IMR-90 (cell line): Measurements from ENCODE around the gene C22orf39. TPM values are rescaled to one million over a fixed set of nuclear protein-coding genes. Genes with fewer than 3 reads are reported as not detected.

ENCODE experiments used
- ATAC-seq: fragments of 200-7000 bp; cut with Tn5 transposase; 2 replicates; pipeline ENCODE4 v1.9.1; 2020; ENCODE audit warnings: low read depth, mild to moderate bottlenecking, moderate library complexity
- BruUV-seq: library from RNA; stranded (reverse); fragments of 400-500 nt; replicated peaks from 2 replicates; lab custom pipeline; 2021; lab: Mats Ljungman, UMichigan
- CTCF ChIA-PET: fragments of 300-600 bp; formaldehyde crosslinking; extraction: SDS; loops from one replicate; lab custom pipeline; 2021; ENCODE audit warnings: antibody characterized with exemption; lab: Yijun Ruan, JAX
- POLR2A ChIA-PET: fragments of 300-600 bp; sonication (Branson Sonifier 250); formaldehyde crosslinking; loops from one replicate; lab custom pipeline; 2022; ENCODE audit warnings: antibody characterized with exemption; ENCODE audit not compliant: unreplicated experiment; lab: Charles Lee
- DNase-seq: peaks from one replicate; pipeline ENCODE4 v3.0.0; 2013
- H2AFZ ChIP-seq: replicated peaks from 2 replicates; pipeline ENCODE3; 2013; ENCODE audit warnings: low read length, mild to moderate bottlenecking; ENCODE audit not compliant: poor library complexity
- H2AK5ac ChIP-seq: 2 replicates; pipeline ENCODE4 v1.6.1; 2013; ENCODE audit warnings: low read depth, low read length, inconsistent platforms
- H2AK9ac ChIP-seq: replicated peaks from 2 replicates; pipeline ENCODE3; 2013; ENCODE audit warnings: mild to moderate bottlenecking, low read depth, low read length, moderate library complexity; ENCODE audit not compliant: poor library complexity
- H2BK120ac ChIP-seq: 2 replicates; pipeline ENCODE4 v1.6.1; 2013; ENCODE audit warnings: low read depth, low read length, inconsistent platforms
- H2BK15ac ChIP-seq: 3 replicates; pipeline ENCODE4 v1.6.1; 2013; ENCODE audit warnings: low read depth, low read length, inconsistent platforms
- H2BK20ac ChIP-seq: 2 replicates; pipeline ENCODE4 v1.6.1; 2013; ENCODE audit warnings: low read depth, mild to moderate bottlenecking, inconsistent platforms, low read length, moderate library complexity
- H2BK5ac ChIP-seq: 2 replicates; pipeline ENCODE4 v1.6.1; 2013; ENCODE audit warnings: mild to moderate bottlenecking, low read depth, low read length, inconsistent platforms; ENCODE audit not compliant: poor library complexity, severe bottlenecking
- H3K14ac ChIP-seq: replicated peaks from 2 replicates; pipeline ENCODE4 v1.6.1; 2013; ENCODE audit warnings: low read depth, low read length, inconsistent platforms
- H3K18ac ChIP-seq: 2 replicates; pipeline ENCODE4 v1.6.1; 2013; ENCODE audit warnings: low read depth, low read length, control low read depth
- H3K23ac ChIP-seq: 2 replicates; pipeline ENCODE4 v1.6.1; 2013; ENCODE audit warnings: low read depth, low read length, inconsistent platforms
- H3K27ac ChIP-seq: 2 replicates; pipeline ENCODE4 v1.5.1; 2013; ENCODE audit warnings: mild to moderate bottlenecking, control low read depth, low read length; ENCODE audit not compliant: insufficient read depth
- H3K27me3 ChIP-seq: 2 replicates; pipeline ENCODE4 v1.6.1; 2013; ENCODE audit warnings: low read length; ENCODE audit not compliant: control insufficient read depth, insufficient read depth
- H3K36me3 ChIP-seq: 2 replicates; pipeline ENCODE4 v1.6.1; 2013; ENCODE audit warnings: low read length, mixed read lengths; ENCODE audit not compliant: control insufficient read depth, insufficient read depth
- H3K4ac ChIP-seq: 2 replicates; pipeline ENCODE4 v1.6.1; 2013; ENCODE audit warnings: low read depth, low read length, inconsistent platforms
- H3K4me1 ChIP-seq: 2 replicates; pipeline ENCODE4 v1.6.1; 2013; ENCODE audit warnings: low read length, mixed read lengths; ENCODE audit not compliant: control insufficient read depth, insufficient read depth
- H3K4me2 ChIP-seq: 2 replicates; pipeline ENCODE4 v1.6.1; 2013; ENCODE audit warnings: low read depth, mild to moderate bottlenecking, control low read depth, low read length, moderate library complexity
- H3K4me3 ChIP-seq: 2 replicates; pipeline ENCODE4 v1.5.1; 2013; ENCODE audit warnings: low read depth, mild to moderate bottlenecking, control low read depth, low read length, moderate library complexity; ENCODE audit not compliant: insufficient read depth
- H3K56ac ChIP-seq: 2 replicates; pipeline ENCODE4 v1.6.1; 2013; ENCODE audit warnings: low read length, inconsistent platforms; ENCODE audit not compliant: insufficient read depth; ENCODE audit errors: extremely low read depth
- H3K79me1 ChIP-seq, 2 experiments: 2 replicates each; pipeline ENCODE4 v1.6.1; 2013; ENCODE audit warnings: low read length in 2 of 2, inconsistent platforms in 1 of 2, low read depth in 1 of 2
- H3K9ac ChIP-seq: 2 replicates; pipeline ENCODE4 v1.6.1; 2013; ENCODE audit warnings: low read depth, low read length, control low read depth
- H3K9me1 ChIP-seq: 2 replicates; pipeline ENCODE4 v1.6.1; 2013; ENCODE audit warnings: low read length, inconsistent platforms; ENCODE audit not compliant: insufficient read depth
- H3K9me3 ChIP-seq: 2 replicates; pipeline ENCODE4 v1.6.1; 2013; ENCODE audit warnings: low read length; ENCODE audit not compliant: control insufficient read depth, insufficient read depth
- H4K20me1 ChIP-seq: 2 replicates; pipeline ENCODE4 v1.6.1; 2013; ENCODE audit warnings: low read length, inconsistent platforms; ENCODE audit not compliant: insufficient read depth
- H4K5ac ChIP-seq: 2 replicates; pipeline ENCODE4 v1.6.1; 2013; ENCODE audit warnings: mild to moderate bottlenecking, low read depth, low read length, control low read depth
- H4K8ac ChIP-seq, 2 experiments: 2 replicates each; pipeline ENCODE4 v1.6.1; 2013; ENCODE audit warnings: low read depth in 2 of 2, low read length in 2 of 2, control low read depth in 1 of 2, inconsistent platforms in 1 of 2
- H4K91ac ChIP-seq: 2 replicates; pipeline ENCODE4 v1.6.1; 2013; ENCODE audit warnings: low read depth, low read length, inconsistent platforms; ENCODE audit not compliant: insufficient read depth
- CEBPB ChIP-seq: IDR thresholded peaks from 2 replicates; pipeline ENCODE4 v1.6.1; 2012; ENCODE audit warnings: low read depth, low read length, improper control_type of control experiment
- MXI1 ChIP-seq: IDR thresholded peaks from 2 replicates; pipeline ENCODE4 v1.6.1; 2012; ENCODE audit warnings: low read depth, mild to moderate bottlenecking, low read length, moderate library complexity, borderline replicate concordance
- RAD21 ChIP-seq: IDR thresholded peaks from 2 replicates; pipeline ENCODE4 v1.6.1; 2012; ENCODE audit warnings: low read length, improper control_type of control experiment
- SMC3 ChIP-seq: fragments of 150-350 bp; IDR thresholded peaks from 2 replicates; pipeline ENCODE4 v1.6.1; 2016; ENCODE audit warnings: low read depth, mild to moderate bottlenecking, antibody characterized with exemption, low read length, moderate library complexity
- WGBS, 2 experiments: methylation state at CpG; one replicate each; pipeline versions ENCODE4 v1.1.5 to v1.1.7; 2013; ENCODE audit warnings: missing lambda C conversion rate in 2 of 2; ENCODE audit not compliant: insufficient read length in 1 of 2; ENCODE audit errors: extremely low coverage in 2 of 2; 5-methylcytosine and 5-hydroxymethylcytosine counted together
- dilution Hi-C: fragments of 300-500 bp; cut with HindIII; formaldehyde crosslinking; loops from one replicate; pipeline ENCODE4 v1.14.3; 2018; ENCODE audit warnings: low sequenced_read_pairs; ENCODE audit not compliant: unreplicated experiment
- in situ Hi-C: fragments of 300-500 bp; cut with MboI; formaldehyde crosslinking; loops from 3 replicates; pipeline ENCODE4 v1.14.3; 2019; ENCODE audit warnings: low sequenced_read_pairs, inconsistent platforms, mixed read lengths
- intact Hi-C: fragments of 100-400 bp; cut with micrococcal nuclease; formaldehyde crosslinking; loops from 2 replicates; pipeline ENCODE4 v1.10.0; 2022
- polyA plus RNA-seq, 3 experiments: library from polyadenylated mRNA; depleted of rRNA; stranded (reverse); fragments of >200 nt; gene quantifications; 2 replicates each; pipeline ENCODE4 v1.2.3, GENCODE V29; 2012; ENCODE audit warnings: low replicate concordance in 1 of 3
- total RNA-seq: library from RNA; depleted of rRNA; stranded (reverse); fragments of >200 nt; gene quantifications from 2 replicates; pipeline ENCODE4 v1.2.3, GENCODE V29; 2012
- TF ChIP-seq, protein P1 (sequence below): conservative IDR thresholded peaks from 2 replicates; pipeline ENCODE4 v1.5.1; 2012; ENCODE audit warnings: mild to moderate bottlenecking, low read depth, low read length, improper control_type of control experiment

C22orf39 gene
- total and polyA plus RNA-seq, 2 of the 4 experiments (the other 2 are of a cell fraction): 8.2 to 8.9 TPM

DNA sequence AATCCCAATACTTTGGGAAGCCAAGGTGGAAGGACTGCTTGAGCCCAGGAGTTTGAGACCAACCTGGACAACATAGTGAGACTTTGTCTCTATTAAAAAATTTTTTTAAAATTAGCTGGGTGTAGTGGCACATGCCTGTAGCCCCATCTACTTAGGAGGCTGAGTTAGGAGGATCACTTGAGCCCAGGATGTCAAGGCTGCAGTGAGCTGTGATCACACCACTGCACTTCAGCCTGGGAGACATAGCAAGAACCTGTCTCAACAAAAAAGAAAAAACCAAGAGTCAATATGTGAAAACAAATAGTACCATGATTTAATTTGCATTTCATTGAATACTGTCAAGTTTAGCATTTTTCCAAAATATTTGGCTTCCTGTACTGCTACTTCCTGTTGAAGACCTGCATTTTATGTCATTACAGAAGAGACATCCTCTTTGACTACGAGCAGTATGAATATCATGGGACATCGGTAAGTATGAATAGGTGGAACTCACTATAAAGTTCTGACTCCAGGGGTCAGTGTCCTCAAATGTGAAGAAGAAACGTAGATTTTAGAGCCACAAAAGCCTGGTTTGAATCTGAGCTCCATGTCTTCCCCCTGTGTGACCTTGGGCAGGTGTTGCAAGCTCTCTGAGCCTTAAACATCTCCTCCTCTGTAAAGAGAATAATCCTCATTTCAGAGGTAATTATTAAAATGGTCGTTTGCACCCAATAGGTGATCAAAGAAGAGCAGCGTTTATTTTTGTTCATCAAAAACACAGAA lies 48.2 kb upstream of the C22orf39 start:
- intact Hi-C loops (loop anchor here (1.0 kb wide), 1 partner anchor 135 kb away; no protein-coding TSS in a partner anchor), in situ Hi-C loops (no loop called here)
- ATAC-seq: no peak

More for the DNA sequence above, 48.2 kb upstream of the C22orf39 start:
- H3K27me3 ChIP-seq: no peaks in the 10 kb centered on the region
- ChIA-PET CTCF (interaction anchor here (0.6 to 0.7 kb wide), 3 partner anchors 120 to 135 kb away, joined by 3 to 4 read pairs (median 3); no protein-coding TSS in a partner anchor), POLR2A (no interaction called here)
- H3K79me1 ChIP-seq: no peaks in the 10 kb centered on the region
- DNase-seq: peak; percentile 50
- no peak overlapping the region for H2BK5ac ChIP-seq
- no peak overlapping the region for H3K56ac ChIP-seq
- no peak overlapping the region for H3K4ac ChIP-seq
- dilution Hi-C loops: no loop called here
- H3K23ac ChIP-seq: no peak overlapping the region
- WGBS, 2 experiments: no CpG with 5 or more reads among the region's 5 CpGs
- TF ChIP-seq, protein P1, sequence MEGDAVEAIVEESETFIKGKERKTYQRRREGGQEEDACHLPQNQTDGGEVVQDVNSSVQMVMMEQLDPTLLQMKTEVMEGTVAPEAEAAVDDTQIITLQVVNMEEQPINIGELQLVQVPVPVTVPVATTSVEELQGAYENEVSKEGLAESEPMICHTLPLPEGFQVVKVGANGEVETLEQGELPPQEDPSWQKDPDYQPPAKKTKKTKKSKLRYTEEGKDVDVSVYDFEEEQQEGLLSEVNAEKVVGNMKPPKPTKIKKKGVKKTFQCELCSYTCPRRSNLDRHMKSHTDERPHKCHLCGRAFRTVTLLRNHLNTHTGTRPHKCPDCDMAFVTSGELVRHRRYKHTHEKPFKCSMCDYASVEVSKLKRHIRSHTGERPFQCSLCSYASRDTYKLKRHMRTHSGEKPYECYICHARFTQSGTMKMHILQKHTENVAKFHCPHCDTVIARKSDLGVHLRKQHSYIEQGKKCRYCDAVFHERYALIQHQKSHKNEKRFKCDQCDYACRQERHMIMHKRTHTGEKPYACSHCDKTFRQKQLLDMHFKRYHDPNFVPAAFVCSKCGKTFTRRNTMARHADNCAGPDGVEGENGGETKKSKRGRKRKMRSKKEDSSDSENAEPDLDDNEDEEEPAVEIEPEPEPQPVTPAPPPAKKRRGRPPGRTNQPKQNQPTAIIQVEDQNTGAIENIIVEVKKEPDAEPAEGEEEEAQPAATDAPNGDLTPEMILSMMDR: 0 out of 2 replicates have a peak, but pooled peaks have one; percentile 26
- TF ChIP-seq CEBPB (no peak), SMC3 (peak; percentile 39; the same call in 1 of the 2 replicates), RAD21 (peak; percentile 39), MXI1 (no peak)
- H2AK9ac ChIP-seq: no peak overlapping the region
- no peak overlapping the region for H2AFZ ChIP-seq
- H3K36me3 ChIP-seq: peaks cover 4% of the 10 kb centered on the region
- H3K4me2 ChIP-seq: no peak overlapping the region
- H3K4me1 ChIP-seq: peaks cover 3% of the 10 kb centered on the region
- no peak overlapping the region for H3K27ac ChIP-seq
- no peaks in the 10 kb centered on the region for H4K20me1 ChIP-seq
- H2BK20ac ChIP-seq: no peak overlapping the region
- H2BK15ac ChIP-seq: no peak overlapping the region
- no peak overlapping the region for H3K9ac ChIP-seq
- H3K4me3 ChIP-seq: no peak overlapping the region
- H4K91ac ChIP-seq: no peak overlapping the region
- H3K18ac ChIP-seq: no peak overlapping the region
- H3K9me1 ChIP-seq: peaks cover 4% of the 10 kb centered on the region; the same call in 1 of the 2 replicates
- no peak overlapping the region for H2BK120ac ChIP-seq
- H4K5ac ChIP-seq: no peak overlapping the region
- H3K14ac ChIP-seq: no peak overlapping the region
- no peak overlapping the region for H4K8ac ChIP-seq
- no TSS peak for BruUV-seq
- no peak overlapping the region for H2AK5ac ChIP-seq
- H3K9me3 ChIP-seq: no peaks in the 10 kb centered on the region
